Fibroblast of lung (primary cell): Measurements from ENCODE around the gene CACNA1E. TPM values are rescaled to one million over a fixed set of nuclear protein-coding genes. Genes with fewer than 3 reads are reported as not detected.

Source experiments
- DNase-seq, 2 donors: peaks; one replicate each; pipeline versions ENCODE4 v3.0.0 to v3.0.0-alpha.2; 2010; ENCODE audit warnings: low read depth in 2 of 2
- H2AFZ ChIP-seq: 2 replicates; pipeline ENCODE4 v1.5.1; 2012; ENCODE audit warnings: low read length, control low read depth, inconsistent platforms
- H3K27ac ChIP-seq: 2 replicates; pipeline ENCODE4 v1.5.1; 2011; ENCODE audit warnings: low read length, control low read depth; ENCODE audit not compliant: insufficient read depth
- H3K27me3 ChIP-seq: 2 replicates; pipeline ENCODE4 v1.5.1; 2011; ENCODE audit warnings: mild to moderate bottlenecking, low read length; ENCODE audit not compliant: control insufficient read depth, insufficient read depth
- H3K36me3 ChIP-seq: 2 replicates; pipeline ENCODE4 v1.5.1; 2011; ENCODE audit warnings: low read length; ENCODE audit not compliant: control insufficient read depth, insufficient read depth
- H3K4me1 ChIP-seq: 2 replicates; pipeline ENCODE4 v1.5.1; 2011; ENCODE audit warnings: low read length; ENCODE audit not compliant: control insufficient read depth, insufficient read depth; ENCODE audit errors: extremely low read depth
- H3K4me2 ChIP-seq: 2 replicates; pipeline ENCODE4 v1.5.1; 2011; ENCODE audit warnings: low read length, control low read depth; ENCODE audit not compliant: insufficient read depth; ENCODE audit errors: extremely low read depth
- H3K4me3 ChIP-seq, 4 experiments: fragments of 200-600 bp in 1 of 4; sonication (generic) in 1 of 4; replicated peaks in 1 of 4; 2 replicates each; pipeline ENCODE4 v1.5.1; 2011 to 2016; ENCODE audit warnings: low read length in 4 of 4, low read depth in 3 of 4, mild to moderate bottlenecking in 3 of 4, control low read depth in 2 of 4, inconsistent platforms in 1 of 4, mixed read lengths in 1 of 4; ENCODE audit not compliant: insufficient read depth in 1 of 4; ENCODE audit errors: control extremely low read depth in 1 of 4
- H3K79me2 ChIP-seq: 2 replicates; pipeline ENCODE4 v1.5.1; 2012; ENCODE audit warnings: mild to moderate bottlenecking, low read length, inconsistent platforms; ENCODE audit not compliant: control insufficient read depth, insufficient read depth
- H3K9ac ChIP-seq: 2 replicates; pipeline ENCODE4 v1.5.1; 2011; ENCODE audit warnings: mild to moderate bottlenecking, low read length, control low read depth; ENCODE audit not compliant: insufficient read depth
- H3K9me3 ChIP-seq: 2 replicates; pipeline ENCODE4 v1.5.1; 2012; ENCODE audit warnings: low read depth, low read length; ENCODE audit not compliant: control insufficient read depth, insufficient read depth
- H4K20me1 ChIP-seq: 2 replicates; pipeline ENCODE4 v1.5.1; 2011; ENCODE audit warnings: low read length; ENCODE audit not compliant: control insufficient read depth, insufficient read depth; ENCODE audit errors: extremely low read depth
- CTCF ChIP-seq, 2 donors: IDR thresholded peaks in 1 of 2; conservative IDR thresholded peaks in 1 of 2; 1 replicate in 1 of 2; 2 replicates in 1 of 2; pipeline ENCODE4 v1.5.1; 2011 to 2012; ENCODE audit warnings: low read length in 2 of 2, control low read depth in 1 of 2, inconsistent platforms in 1 of 2, low read depth in 1 of 2, mild to moderate bottlenecking in 1 of 2
- EZH2 ChIP-seq: IDR thresholded peaks from 2 replicates; pipeline ENCODE4 v1.5.1; 2012; ENCODE audit warnings: low read length, control low read depth, mild to moderate bottlenecking; ENCODE audit errors: missing control alignments
- polyA plus RNA-seq, 2 donors: library from polyadenylated mRNA; depleted of rRNA in 1 of 2; stranded (reverse) in 1 of 2; unstranded in 1 of 2; fragments of >200 nt; gene quantifications; 2 replicates each; pipeline ENCODE4 v1.2.1, GENCODE V29; 2011 to 2012; ENCODE audit warnings: missing spikeins in 1 of 2
- total RNA-seq: library from RNA; depleted of rRNA; stranded (reverse); fragments of >200 nt; gene quantifications from 2 replicates; pipeline ENCODE4 v1.2.1, GENCODE V29; 2014

The CACNA1E gene
- total and polyA plus RNA-seq, 2 donors (not counting 1 experiment from before 2014, with no cell fraction given): 0.01 TPM; not detected in 1

GRCh38 chr1:181680332-181680731 lies 197.0 kb downstream of the CACNA1E start:
- Histone ChIP-seq H3K9ac (no peak overlapping the region), H3K36me3 (no peaks in the 10 kb centered on the region), H3K4me2 (no peak overlapping the region), H3K27ac (no peak overlapping the region), H3K27me3 (no peaks in the 10 kb centered on the region), H3K79me2 (no peaks in the 10 kb centered on the region), H4K20me1 (no peaks in the 10 kb centered on the region), H3K9me3 (no peaks in the 10 kb centered on the region), H3K4me1 (no peaks in the 10 kb centered on the region), H3K4me3 (no peak overlapping the region), H2AFZ (no peak overlapping the region)
- TF ChIP-seq EZH2 (no peak), CTCF (conservative IDR thresholded peaks at IDR 0.05 in 1 of 2, IDR thresholded peaks at IDR 0.05 in 1 of 2; ENCODE audit: low read depth in 1 of 2, low read length in 2 of 2) (no peak)
- DNase-seq: no peak

- no peak overlapping the region for H3K9ac ChIP-seq
Measured at GRCh38 chr1:181680871-181681270, 197.6 kb downstream of the CACNA1E start.

GRCh38 chr1:181685211-181685610 lies 201.9 kb downstream of the CACNA1E start:
- no peak overlapping the region for H3K4me2 ChIP-seq
- no peaks in the 10 kb centered on the region for H3K27me3 ChIP-seq
- H4K20me1 ChIP-seq: no peaks in the 10 kb centered on the region
- H3K4me1 ChIP-seq: no peaks in the 10 kb centered on the region
- no peak overlapping the region for H3K9ac ChIP-seq
- no peak for TF ChIP-seq CTCF (conservative IDR thresholded peaks at IDR 0.05 in 1 of 2, IDR thresholded peaks at IDR 0.05 in 1 of 2; ENCODE audit: low read depth in 1 of 2, low read length in 2 of 2)
- no peak for TF ChIP-seq EZH2
- H3K4me3 ChIP-seq: no peak overlapping the region
- H3K79me2 ChIP-seq: no peaks in the 10 kb centered on the region
- no peak overlapping the region for H2AFZ ChIP-seq
- no peaks in the 10 kb centered on the region for H3K36me3 ChIP-seq
- H3K27ac ChIP-seq: no peak overlapping the region
- no peaks in the 10 kb centered on the region for H3K9me3 ChIP-seq
- DNase-seq: no peak

More at GRCh38 chr1:181680871-181681270, 197.6 kb downstream of the CACNA1E start:
- no peak for TF ChIP-seq EZH2
- TF ChIP-seq CTCF (conservative IDR thresholded peaks at IDR 0.05 in 1 of 2, IDR thresholded peaks at IDR 0.05 in 1 of 2; ENCODE audit: low read depth in 1 of 2, low read length in 2 of 2): no peak
- H3K79me2 ChIP-seq: no peaks in the 10 kb centered on the region
- no peak overlapping the region for H3K4me3 ChIP-seq
- no peaks in the 10 kb centered on the region for H3K36me3 ChIP-seq
- H4K20me1 ChIP-seq: no peaks in the 10 kb centered on the region
- no peak overlapping the region for H3K27ac ChIP-seq
- H3K9me3 ChIP-seq: no peaks in the 10 kb centered on the region
- no peak overlapping the region for H3K4me2 ChIP-seq
- H3K27me3 ChIP-seq: no peaks in the 10 kb centered on the region
- H3K4me1 ChIP-seq: no peaks in the 10 kb centered on the region
- no peak overlapping the region for H2AFZ ChIP-seq
- no peak for DNase-seq
